Activated naive CD8-positive, alpha-beta T cell (primary cell): ENCODE measurements around the gene AADACL4.
"Not testable (repeated sequence)": the region's sequence is repeated elsewhere in the genome, so short reads cannot be mapped to it uniquely, and the experiment has no call there.

Source experiments
- H3K27ac Mint-ChIP-seq: one replicate; pipeline ENCODE4 v1.8.0; 2021; ENCODE audit warnings: mixed read lengths
- H3K27me3 Mint-ChIP-seq: one replicate; pipeline ENCODE4 v1.8.0; 2021; ENCODE audit warnings: mixed read lengths
- H3K36me3 Mint-ChIP-seq: one replicate; pipeline ENCODE4 v1.8.0; 2021; ENCODE audit warnings: mixed read lengths
- H3K4me1 Mint-ChIP-seq: one replicate; pipeline ENCODE4 v1.8.0; 2021; ENCODE audit warnings: low read depth, mixed read lengths
- H3K4me3 Mint-ChIP-seq: one replicate; pipeline ENCODE4 v1.8.0; 2021; ENCODE audit warnings: mild to moderate bottlenecking, mixed read lengths
- H3K9me3 Mint-ChIP-seq: one replicate; pipeline ENCODE4 v1.8.0; 2021; ENCODE audit warnings: low read depth, mixed read lengths

AADACL4 gene

DNA sequence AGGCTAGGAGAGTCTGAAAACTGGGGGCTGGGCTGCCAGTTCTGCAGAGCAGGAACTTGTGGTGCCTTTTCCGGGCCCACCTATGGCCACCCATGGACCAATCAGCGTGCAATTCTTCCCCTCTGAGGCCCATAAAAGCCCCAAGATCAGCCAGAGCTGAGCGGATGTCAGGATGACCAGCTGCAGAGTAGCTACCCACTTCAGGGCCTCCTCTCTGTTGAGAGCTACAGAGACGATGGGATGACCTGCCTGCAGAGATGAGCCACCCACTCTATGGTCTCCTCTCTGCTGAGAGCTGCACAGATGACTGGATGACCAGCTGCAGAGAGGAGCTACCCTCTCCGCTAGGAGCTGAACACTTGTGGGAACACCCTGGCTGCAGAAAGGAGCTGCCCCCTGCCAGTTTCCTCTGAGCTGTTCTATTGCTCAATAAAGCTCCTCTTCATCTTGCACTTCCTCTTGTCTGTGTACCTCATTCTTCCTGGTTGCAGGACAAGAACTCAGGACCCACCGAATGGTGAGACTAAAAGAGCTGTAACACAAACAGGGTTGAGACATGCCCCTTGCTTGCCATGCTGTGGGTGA, 12.8 kb upstream of the AADACL4 start:
- H3K4me1 Mint-ChIP-seq, result peaks cover 10% of the 10 kb centered on the region
- H3K36me3 Mint-ChIP-seq, result no peaks in the 10 kb centered on the region
- peaks cover 8% of the 10 kb centered on the region for H3K27me3 Mint-ChIP-seq
- H3K27ac Mint-ChIP-seq, result no peak overlapping the region
- no peak overlapping the region for H3K4me3 Mint-ChIP-seq
- H3K9me3 Mint-ChIP-seq, result no peaks in the 10 kb centered on the region

DNA sequence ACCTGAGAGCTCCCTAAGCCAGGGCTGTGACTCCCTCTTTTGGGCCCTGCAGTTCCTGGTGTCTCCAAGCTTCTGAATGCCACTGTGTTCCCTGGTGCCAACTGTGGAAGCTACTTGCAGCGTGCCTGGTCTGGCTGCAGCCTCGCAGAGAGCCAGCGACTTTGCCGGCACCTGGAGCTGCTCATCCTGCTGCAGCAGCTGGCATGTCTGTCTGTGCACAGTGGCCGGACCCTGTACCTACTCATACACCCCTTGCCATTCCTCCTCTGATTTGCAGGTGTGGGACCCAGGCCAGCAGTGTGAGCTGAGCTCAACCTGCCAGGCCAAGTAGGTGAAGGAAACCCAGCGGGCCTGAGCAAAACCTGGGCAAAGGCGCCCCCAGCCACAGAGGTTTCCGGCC, 12.3 kb upstream of the AADACL4 start:
- Mint-ChIP-seq H3K27ac (no peak overlapping the region), H3K9me3 (no peaks in the 10 kb centered on the region), H3K4me1 (peaks cover 10% of the 10 kb centered on the region), H3K36me3 (no peaks in the 10 kb centered on the region), H3K27me3 (peaks cover 8% of the 10 kb centered on the region), H3K4me3 (no peak overlapping the region)

DNA sequence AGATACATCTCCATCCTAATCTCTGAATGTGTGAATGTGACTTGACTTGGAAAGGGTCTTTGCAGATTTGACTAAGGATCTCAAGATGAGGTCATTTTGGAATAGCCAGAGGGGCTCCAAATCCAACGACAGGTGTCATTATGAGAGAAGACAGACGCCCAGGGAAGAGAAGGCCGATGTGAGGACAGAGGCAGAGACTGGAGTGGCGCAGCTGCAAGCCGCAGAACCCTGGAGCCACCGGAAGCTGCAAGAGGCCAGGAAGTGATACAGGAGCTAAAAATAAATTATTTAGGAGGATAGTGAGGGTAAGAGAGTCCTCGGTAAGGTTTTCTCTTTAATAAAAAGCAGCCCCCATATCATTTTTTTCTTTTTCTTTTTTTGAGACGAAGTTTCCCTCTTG, 9.7 kb upstream of the AADACL4 start:
- Mint-ChIP-seq H3K27ac (no peak overlapping the region), H3K4me3 (no peak overlapping the region), H3K4me1 (peaks cover 3% of the 10 kb centered on the region)

DNA sequence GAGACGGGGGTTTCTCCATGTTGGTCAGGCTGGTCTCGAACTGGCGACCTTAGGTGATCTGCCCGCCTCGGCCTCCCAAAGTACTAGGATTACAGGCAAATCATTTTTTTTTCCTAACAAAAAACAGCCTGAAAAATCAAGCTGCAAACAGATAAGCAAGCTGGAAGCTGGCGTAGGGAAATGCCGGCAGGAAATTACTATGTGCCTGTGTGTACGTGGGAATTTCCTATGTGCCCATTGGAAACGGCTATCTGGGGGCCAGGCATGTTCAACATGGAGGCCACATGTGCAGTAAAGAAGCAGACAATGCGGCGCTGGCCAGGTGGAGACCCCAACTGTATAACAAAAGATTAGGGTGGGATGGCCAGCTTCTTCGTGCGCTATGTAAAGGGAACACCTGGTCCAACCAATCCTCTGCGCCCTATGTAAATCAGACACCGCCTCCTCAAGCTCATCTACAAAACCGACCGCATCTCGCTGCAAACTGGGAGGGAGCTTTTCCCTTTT, 9.1 kb upstream of the AADACL4 start:
- Mint-ChIP-seq H3K9me3 (peaks cover under 1% of the 10 kb centered on the region), H3K36me3 (no peaks in the 10 kb centered on the region), H3K27me3 (peaks cover 8% of the 10 kb centered on the region), H3K4me1 (peaks cover 3% of the 10 kb centered on the region), H3K4me3 (no peak overlapping the region), H3K27ac (no peak overlapping the region)

More for the DNA sequence above, 9.7 kb upstream of the AADACL4 start:
- H3K27me3 Mint-ChIP-seq, result peaks cover 8% of the 10 kb centered on the region
- no peaks in the 10 kb centered on the region for H3K36me3 Mint-ChIP-seq
- H3K9me3 Mint-ChIP-seq, result no peaks in the 10 kb centered on the region

DNA sequence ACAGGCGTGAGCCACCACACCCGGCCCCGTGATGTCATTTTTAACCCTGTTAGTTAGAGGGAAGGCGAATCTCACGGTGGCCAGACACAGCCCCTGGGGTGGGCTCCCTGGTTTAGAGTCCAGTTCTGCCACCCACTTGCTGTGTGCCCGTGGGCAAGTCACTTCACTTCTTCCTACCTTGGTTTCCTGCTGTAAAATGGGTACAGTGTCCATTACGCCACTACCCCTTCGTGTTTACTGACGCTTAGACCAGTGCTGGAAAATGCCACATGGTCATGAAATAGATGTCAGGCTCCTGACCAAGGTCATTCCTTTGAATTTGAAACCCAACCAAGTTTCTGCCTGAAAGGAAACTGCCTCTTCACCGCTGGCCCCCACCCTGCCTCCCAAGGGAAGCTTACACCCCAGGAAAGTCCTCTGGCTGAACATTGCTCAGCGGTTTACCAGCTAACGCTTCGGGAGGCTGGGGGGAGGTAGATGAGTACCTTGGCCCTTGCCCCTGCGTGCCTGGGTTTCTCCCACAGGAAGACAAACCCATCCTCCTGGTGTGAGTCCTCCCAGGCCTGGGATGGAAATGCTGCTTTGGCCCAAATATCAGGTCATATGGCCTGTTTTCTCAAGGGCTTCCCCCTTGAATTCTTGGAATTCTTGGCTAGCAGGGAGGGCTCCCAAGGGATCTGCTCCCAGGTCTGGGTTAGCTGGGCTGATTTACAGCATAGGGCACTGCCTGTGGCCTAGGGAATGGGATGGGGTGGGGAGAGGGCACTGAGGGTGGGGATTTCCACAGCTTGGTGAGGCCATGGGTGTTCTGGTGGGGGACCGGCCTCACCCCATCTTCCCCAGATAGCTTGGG, 7.6 kb upstream of the AADACL4 start:
- peaks cover 3% of the 10 kb centered on the region for H3K4me1 Mint-ChIP-seq
- no peak overlapping the region for H3K27ac Mint-ChIP-seq
- H3K27me3 Mint-ChIP-seq, result peaks cover 8% of the 10 kb centered on the region
- H3K9me3 Mint-ChIP-seq, result peaks cover 16% of the 10 kb centered on the region
- peaks cover 5% of the 10 kb centered on the region for H3K36me3 Mint-ChIP-seq
- no peak overlapping the region for H3K4me3 Mint-ChIP-seq

DNA sequence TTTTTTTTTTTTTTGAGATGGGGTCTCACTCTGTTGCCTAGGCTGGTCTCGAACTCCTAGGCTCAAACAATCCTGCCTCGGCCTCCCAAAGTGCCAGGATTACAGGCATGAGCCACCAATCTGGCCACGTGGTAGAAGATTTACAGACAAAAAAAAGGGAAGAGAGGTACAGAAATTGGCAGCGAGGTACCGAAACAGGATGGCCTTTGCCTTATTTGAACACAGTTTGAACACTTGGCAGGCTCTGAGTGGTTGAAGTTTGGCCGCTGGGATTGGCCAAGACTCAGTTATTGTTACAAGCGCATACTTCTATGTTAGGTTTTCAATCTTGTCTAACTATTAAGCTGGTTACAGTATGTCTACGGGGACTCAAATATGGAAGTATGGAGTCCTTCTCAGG, 6.2 kb upstream of the AADACL4 start:
- peaks cover 8% of the 10 kb centered on the region for H3K27me3 Mint-ChIP-seq
- H3K9me3 Mint-ChIP-seq, result peaks cover 17% of the 10 kb centered on the region
- H3K4me3 Mint-ChIP-seq, result no peak overlapping the region
- H3K36me3 Mint-ChIP-seq, result peaks cover 5% of the 10 kb centered on the region
- H3K27ac Mint-ChIP-seq, result no peak overlapping the region
- H3K4me1 Mint-ChIP-seq, result peaks cover 3% of the 10 kb centered on the region

DNA sequence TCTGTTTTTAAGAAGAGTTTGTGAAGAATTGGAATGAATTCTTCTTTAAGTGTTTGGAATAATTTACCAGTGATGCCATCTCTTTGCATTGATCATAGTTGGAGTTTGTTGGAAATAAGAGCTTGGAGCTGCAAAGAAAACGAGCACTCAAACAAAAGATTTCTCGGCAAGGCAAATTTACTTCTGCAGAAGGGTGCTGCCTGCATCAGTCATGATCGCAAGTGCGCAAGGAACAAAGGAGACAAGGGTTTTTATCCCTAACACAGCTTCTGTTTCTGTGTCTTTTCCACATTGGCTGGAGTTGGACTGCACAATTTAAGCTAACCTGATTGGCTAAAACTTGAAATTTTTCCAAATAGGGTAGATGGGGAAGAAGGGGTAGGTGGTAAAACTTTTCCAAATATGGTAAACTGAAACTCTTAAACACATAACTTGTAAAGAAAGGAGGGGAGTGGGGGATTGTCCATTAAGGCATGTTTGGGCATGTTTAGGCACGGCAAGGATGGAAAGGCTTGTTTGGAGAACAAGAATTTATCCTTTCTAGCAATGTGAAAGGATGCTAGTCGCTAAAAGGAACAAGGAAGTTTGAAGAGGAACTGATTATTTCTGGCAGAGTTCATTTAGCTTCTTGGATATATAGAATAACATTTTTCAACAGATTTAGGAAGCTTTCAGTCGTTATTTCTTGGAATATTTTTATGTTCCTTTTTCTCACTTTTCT, 3.5 kb upstream of the AADACL4 start:
- Mint-ChIP-seq H3K36me3 (peaks cover 5% of the 10 kb centered on the region), H3K4me3 (no peak overlapping the region), H3K27ac (no peak overlapping the region), H3K4me1 (no peaks in the 10 kb centered on the region), H3K27me3 (no peaks in the 10 kb centered on the region), H3K9me3 (peaks cover 17% of the 10 kb centered on the region)

DNA sequence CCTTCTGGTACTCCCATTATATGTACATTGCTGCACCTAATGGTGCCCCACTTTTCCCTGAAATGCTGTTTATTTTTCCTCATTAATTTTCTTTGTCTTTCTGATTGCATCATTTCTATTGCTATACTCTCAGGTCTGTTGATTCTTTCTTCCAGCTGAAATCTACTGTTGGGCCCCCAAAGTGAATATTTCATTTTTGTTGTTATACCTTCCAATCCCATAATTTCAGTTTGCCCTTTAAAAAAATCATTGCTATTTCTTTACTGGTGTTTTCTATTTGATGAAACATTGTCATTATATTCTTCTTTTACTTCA, 3.0 kb upstream of the AADACL4 start:
- Mint-ChIP-seq H3K4me1 (no peaks in the 10 kb centered on the region), H3K27me3 (no peaks in the 10 kb centered on the region), H3K9me3 (peaks cover 17% of the 10 kb centered on the region), H3K36me3 (peaks cover 5% of the 10 kb centered on the region), H3K27ac (no peak overlapping the region), H3K4me3 (no peak overlapping the region)

DNA sequence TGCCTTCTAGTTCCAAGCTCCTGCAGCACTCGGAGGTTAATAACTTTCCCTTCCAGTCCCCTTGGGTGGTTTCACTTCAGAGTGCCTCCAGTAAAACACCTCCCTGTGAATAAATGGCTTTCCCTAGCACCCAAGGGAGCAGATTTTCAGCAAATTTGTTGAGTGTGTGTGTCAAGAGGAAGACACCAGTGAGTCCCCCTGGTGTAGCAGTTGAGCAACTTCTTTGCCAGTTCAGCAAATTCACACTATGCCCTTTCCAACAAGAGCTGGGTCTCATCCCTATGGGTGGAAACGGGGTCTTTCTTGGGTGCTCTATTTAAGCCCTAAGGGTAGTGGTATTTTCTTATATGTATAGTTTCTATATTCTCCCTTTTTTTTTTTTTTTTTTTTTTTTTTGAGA, 806 bp upstream of the AADACL4 start:
- H3K27me3 Mint-ChIP-seq, result no peaks in the 10 kb centered on the region
- H3K4me1 Mint-ChIP-seq, result no peaks in the 10 kb centered on the region
- H3K36me3 Mint-ChIP-seq, result peaks cover 5% of the 10 kb centered on the region
- H3K9me3 Mint-ChIP-seq, result peaks cover 17% of the 10 kb centered on the region
- H3K4me3 Mint-ChIP-seq, result no peak overlapping the region
- no peak overlapping the region for H3K27ac Mint-ChIP-seq

DNA sequence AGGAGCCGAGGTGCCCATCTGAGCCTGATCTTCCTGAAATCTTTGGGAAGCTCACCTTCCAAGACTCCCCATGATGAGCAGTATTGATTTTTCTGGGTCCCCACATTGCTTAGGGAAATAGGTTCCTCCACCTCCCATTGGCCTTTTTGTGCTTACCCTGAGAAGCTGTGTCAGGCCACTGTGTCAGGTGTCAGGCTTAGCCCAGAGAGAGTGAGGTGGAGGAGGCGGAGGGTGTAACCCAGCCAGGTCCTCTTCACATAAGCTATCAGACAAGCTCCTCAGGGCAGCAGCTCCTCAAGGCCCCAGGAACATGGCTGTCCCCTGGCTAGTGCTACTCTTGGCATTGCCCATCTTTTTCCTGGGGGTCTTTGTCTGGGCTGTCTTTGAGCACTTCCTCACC, 352 bp downstream of the AADACL4 start:
- no peak overlapping the region for H3K27ac Mint-ChIP-seq
- no peaks in the 10 kb centered on the region for H3K4me1 Mint-ChIP-seq
- H3K4me3 Mint-ChIP-seq, result no peak overlapping the region
- peaks cover 6% of the 10 kb centered on the region for H3K27me3 Mint-ChIP-seq
- peaks cover 5% of the 10 kb centered on the region for H3K36me3 Mint-ChIP-seq
- H3K9me3 Mint-ChIP-seq, result peaks cover 17% of the 10 kb centered on the region

DNA sequence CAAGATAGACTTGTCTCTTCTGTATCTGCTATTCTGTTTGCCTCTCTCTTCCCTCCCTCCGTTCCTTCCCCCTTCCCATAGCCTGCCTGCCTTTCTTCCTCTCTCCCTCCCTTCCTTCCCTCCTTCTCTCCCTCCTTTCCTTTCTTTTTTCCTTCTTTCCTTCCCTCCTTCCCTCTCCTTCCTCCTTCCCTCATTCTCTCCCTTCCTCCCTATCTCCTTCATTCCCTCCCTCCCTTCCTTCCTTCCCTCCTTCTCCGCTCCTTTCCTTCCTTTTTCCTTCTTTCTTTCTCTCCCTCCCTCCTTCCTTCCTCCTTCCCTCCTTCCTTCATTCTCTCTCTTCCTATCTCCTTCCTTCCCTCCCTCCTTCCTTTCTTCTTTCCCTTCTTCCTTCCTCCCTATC, 944 bp downstream of the AADACL4 start:
- no peaks in the 10 kb centered on the region for H3K4me1 Mint-ChIP-seq
- peaks cover 16% of the 10 kb centered on the region for H3K9me3 Mint-ChIP-seq
- no peak overlapping the region for H3K4me3 Mint-ChIP-seq
- no peak overlapping the region for H3K27ac Mint-ChIP-seq
- H3K27me3 Mint-ChIP-seq, result peaks cover 7% of the 10 kb centered on the region
- peaks cover 5% of the 10 kb centered on the region for H3K36me3 Mint-ChIP-seq

DNA sequence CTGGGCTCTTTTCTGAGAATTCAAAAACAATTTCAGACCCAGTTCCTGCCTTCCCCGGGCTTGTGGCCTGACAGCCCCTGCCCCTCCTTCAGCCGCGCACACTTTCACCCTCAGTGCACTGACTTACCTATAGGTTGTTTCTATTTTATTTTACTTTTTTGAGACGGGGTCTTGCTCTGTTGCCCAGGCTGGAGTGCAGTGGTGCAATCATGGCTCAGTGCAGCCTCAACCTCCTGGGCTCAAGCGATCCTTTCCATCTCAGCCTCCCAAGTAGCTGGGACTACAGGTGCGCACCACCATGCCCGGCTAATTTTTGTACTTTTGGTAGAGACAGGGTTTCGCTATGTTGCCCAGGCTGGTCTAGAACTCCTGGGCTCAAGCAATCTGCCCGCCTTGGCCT, 1.5 kb downstream of the AADACL4 start:
- Mint-ChIP-seq H3K9me3 (peaks cover 10% of the 10 kb centered on the region), H3K27me3 (peaks cover 11% of the 10 kb centered on the region)
- not testable (repeated sequence) for H3K36me3 Mint-ChIP-seq, H3K4me1 Mint-ChIP-seq, H3K27ac Mint-ChIP-seq, H3K4me3 Mint-ChIP-seq

DNA sequence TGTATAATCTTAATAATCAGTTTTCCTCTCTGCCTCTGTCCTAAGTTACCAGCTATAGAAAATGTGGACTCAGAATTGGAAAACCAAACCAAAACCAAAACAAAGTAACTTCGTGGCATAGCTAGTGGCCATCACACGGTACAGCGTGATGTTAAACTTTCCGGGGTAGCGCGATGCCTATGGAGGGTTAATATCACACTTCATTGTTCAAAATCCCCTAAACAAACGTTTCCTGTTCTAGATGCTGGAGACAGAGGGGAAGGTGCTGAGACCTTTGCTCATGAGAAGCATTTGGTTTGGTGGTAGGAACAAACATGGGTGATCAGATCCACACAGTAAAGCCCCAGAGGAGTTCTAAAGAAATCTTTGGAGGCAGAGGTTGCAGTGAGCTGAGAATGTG, 4.9 kb downstream of the AADACL4 start:
- Mint-ChIP-seq H3K4me3 (no peak overlapping the region), H3K36me3 (no peaks in the 10 kb centered on the region), H3K9me3 (no peaks in the 10 kb centered on the region), H3K27me3 (peaks cover 11% of the 10 kb centered on the region), H3K27ac (no peak overlapping the region), H3K4me1 (no peaks in the 10 kb centered on the region)

DNA sequence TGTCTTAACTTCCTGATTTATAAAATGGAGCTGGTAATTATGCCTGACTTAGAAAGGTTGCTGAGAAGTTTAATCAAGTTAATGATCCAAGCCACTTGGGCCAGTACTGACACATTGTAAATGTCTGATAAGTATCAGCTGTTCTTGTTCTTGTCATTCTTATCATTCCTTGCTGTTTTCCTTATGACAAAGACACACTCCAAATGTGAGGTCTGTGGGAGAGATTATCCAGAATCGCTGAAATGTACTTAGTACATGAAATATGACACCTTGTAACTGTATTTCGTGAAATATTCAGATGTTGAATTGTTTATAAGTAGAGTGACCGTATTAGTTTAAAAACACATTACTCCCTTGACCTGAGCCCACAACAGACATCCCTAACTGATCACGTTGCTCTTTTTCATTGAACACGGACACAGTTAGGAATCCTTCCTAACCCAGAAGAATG, 6.1 kb downstream of the AADACL4 start:
- no peaks in the 10 kb centered on the region for H3K36me3 Mint-ChIP-seq
- H3K4me3 Mint-ChIP-seq, result no peak overlapping the region
- H3K27me3 Mint-ChIP-seq, result peaks cover 11% of the 10 kb centered on the region
- no peaks in the 10 kb centered on the region for H3K9me3 Mint-ChIP-seq
- no peak overlapping the region for H3K27ac Mint-ChIP-seq
- no peaks in the 10 kb centered on the region for H3K4me1 Mint-ChIP-seq

DNA sequence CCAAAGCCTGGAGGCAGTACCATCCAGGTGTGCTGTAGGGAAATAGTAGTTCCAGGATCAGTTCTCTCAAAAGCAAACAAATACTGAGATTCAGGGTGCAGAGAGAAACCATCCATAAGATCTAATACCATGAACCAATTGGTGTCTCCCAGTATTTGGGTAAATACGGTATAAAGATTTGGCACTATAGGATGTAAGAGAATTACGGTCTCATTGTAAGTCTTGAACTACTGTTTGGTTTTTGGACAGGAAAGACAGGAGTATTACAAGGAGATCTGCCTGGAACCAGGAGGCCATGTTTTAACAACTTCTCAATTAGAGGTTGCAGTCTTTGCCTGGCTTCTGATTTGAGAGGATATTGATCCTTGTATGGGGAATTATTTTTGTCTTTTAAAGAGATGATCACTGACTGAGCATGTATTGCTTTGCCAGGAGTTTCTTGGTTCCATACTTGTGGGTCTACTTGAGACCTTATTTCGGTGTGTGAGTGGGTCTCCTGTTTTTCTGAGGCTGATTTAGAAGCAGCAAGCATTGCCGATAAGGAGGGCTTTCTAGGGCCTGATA, 10.2 kb downstream of the AADACL4 start:
- Mint-ChIP-seq H3K9me3 (no peaks in the 10 kb centered on the region), H3K27ac (no peak overlapping the region), H3K4me3 (no peak overlapping the region), H3K4me1 (peaks cover 4% of the 10 kb centered on the region), H3K27me3 (peaks cover 7% of the 10 kb centered on the region), H3K36me3 (no peaks in the 10 kb centered on the region)
